H4 (cell line): ENCODE measurements around the gene MEIS2. TPM values are rescaled to one million over a fixed set of nuclear protein-coding genes. Genes with fewer than 3 reads are reported as not detected.

Source experiments
- DNase-seq: peaks from one replicate; pipeline ENCODE4 v3.0.0-alpha.2; 2015; ENCODE audit warnings: low spot score
- total RNA-seq: library from RNA; depleted of rRNA; stranded (reverse); fragments of >200 nt; shearing (Covaris generic); gene quantifications from 2 replicates; pipeline ENCODE4 v1.2.3, GENCODE V29; 2014

MEIS2 gene
- total RNA-seq, 1 experiment from 2014 or later: 13.0 TPM

- DNase-seq: no peak
Observed at GRCh38 chr15:37112971-37113670, 12.8 kb upstream of the MEIS2 start.

GRCh38 chr15:37112171-37112570, 11.8 kb upstream of the MEIS2 start:
- DNase-seq: no peak

GRCh38 chr15:37111427-37111717, 11.0 kb upstream of the MEIS2 start:
- DNase-seq: no peak

- no peak for DNase-seq
Observed at GRCh38 chr15:37109872-37110572, 9.7 kb upstream of the MEIS2 start.

- no peak for DNase-seq
Observed at GRCh38 chr15:37109168-37109871, 9.0 kb upstream of the MEIS2 start.

- no peak for DNase-seq
Observed at GRCh38 chr15:37108381-37109167, 8.2 kb upstream of the MEIS2 start.

- DNase-seq: no peak
Observed at GRCh38 chr15:37107744-37108380, 7.5 kb upstream of the MEIS2 start.

GRCh38 chr15:37107071-37107743, 6.9 kb upstream of the MEIS2 start:
- DNase-seq: no peak

- no peak for DNase-seq
Observed at GRCh38 chr15:37106490-37107001, 6.2 kb upstream of the MEIS2 start.

GRCh38 chr15:37105889-37106288, 5.5 kb upstream of the MEIS2 start:
- DNase-seq: no peak

- DNase-seq: no peak
Observed at GRCh38 chr15:37105029-37105428, 4.7 kb upstream of the MEIS2 start.

GRCh38 chr15:37104424-37104981, 4.2 kb upstream of the MEIS2 start:
- no peak for DNase-seq

GRCh38 chr15:37103475-37104423, 3.4 kb upstream of the MEIS2 start:
- no peak for DNase-seq

- no peak for DNase-seq
Observed at GRCh38 chr15:37103163-37103435, 2.8 kb upstream of the MEIS2 start.

GRCh38 chr15:37102305-37103162, 2.2 kb upstream of the MEIS2 start:
- no peak for DNase-seq

GRCh38 chr15:37101980-37102304, 1.6 kb upstream of the MEIS2 start:
- peak; percentile 27 for DNase-seq

GRCh38 chr15:37100966-37101215, 542 bp upstream of the MEIS2 start:
- no peak for DNase-seq

- no peak for DNase-seq
Observed at GRCh38 chr15:37099319-37100108, 835 bp downstream of the MEIS2 start.
